ENCODE measurements around the gene MYT1.

DNA sequence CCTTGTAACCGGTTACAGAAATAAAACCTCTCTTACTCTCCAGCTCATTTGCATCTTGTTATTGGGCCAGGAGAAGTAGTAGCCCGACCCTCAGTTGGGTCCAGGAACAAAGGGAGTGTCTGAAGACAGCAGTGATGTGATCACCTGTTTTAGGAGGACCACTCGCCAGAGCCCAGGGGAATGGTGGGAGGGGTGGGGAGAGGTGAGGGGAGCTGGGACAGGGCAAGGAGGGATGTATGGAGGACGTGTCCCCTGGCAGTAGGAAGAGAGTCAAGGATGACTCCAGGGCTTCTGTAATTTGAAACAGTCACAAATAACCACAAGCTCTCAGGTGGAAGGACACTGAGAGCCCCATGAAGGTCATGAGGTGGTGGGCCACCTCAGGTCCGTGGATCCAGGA lies 89.9 kb downstream of the MYT1 start:
- no peak for TF ChIP-seq CHD2 (IDR thresholded peaks at IDR 0.05; ENCODE audit: low read length)
- TF ChIP-seq KDM5A (IDR thresholded peaks at IDR 0.05; ENCODE audit: low read length), result no peak
- no peak for TF ChIP-seq TAF1 (IDR thresholded peaks at IDR 0.05; ENCODE audit: low read depth, low read length)
- no peak for TF ChIP-seq ASH2L (IDR thresholded peaks at IDR 0.05; ENCODE audit: low read length)

Measured in H1 (cell line).